ENCODE data around the gene MRPL12.

- TF ChIP-seq CTCF (IDR thresholded peaks at IDR 0.05) (no peak), POLR2A (IDR thresholded peaks at IDR 0.05) (no peak), POLR2AphosphoS5 (IDR thresholded peaks at IDR 0.05) (no peak)
Measured at GRCh38 chr17:81673561-81674258, 29.5 kb upstream of the MRPL12 start.
